SIG-M5 (cell line): Measurements from ENCODE around the gene NEK6.

Source experiments
- DNase-seq: peaks from one replicate; lab custom pipeline; 2025; lab: John Stamatoyannopoulos, UW

NEK6 gene

DNA sequence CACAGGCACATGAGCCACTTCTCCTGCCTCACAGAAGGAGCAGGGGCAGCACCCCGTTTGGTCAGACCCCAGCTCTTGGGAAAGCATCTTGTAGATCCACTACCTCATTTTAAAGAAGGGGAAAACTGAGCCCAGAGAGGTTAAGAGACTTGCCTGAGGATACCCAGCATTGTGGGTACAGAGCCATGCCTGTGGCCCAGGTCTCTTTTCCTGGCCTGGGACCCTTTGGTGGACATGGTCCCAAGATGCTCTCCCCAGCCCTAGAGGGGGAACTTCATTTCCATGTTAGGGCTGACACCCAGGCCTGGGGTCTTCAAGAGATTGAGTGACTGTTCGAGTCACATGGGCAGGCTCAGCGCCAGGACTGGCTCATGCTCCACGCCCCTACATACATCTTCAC is 64.2 kb downstream of the NEK6 start:
- no peak for DNase-seq

DNA sequence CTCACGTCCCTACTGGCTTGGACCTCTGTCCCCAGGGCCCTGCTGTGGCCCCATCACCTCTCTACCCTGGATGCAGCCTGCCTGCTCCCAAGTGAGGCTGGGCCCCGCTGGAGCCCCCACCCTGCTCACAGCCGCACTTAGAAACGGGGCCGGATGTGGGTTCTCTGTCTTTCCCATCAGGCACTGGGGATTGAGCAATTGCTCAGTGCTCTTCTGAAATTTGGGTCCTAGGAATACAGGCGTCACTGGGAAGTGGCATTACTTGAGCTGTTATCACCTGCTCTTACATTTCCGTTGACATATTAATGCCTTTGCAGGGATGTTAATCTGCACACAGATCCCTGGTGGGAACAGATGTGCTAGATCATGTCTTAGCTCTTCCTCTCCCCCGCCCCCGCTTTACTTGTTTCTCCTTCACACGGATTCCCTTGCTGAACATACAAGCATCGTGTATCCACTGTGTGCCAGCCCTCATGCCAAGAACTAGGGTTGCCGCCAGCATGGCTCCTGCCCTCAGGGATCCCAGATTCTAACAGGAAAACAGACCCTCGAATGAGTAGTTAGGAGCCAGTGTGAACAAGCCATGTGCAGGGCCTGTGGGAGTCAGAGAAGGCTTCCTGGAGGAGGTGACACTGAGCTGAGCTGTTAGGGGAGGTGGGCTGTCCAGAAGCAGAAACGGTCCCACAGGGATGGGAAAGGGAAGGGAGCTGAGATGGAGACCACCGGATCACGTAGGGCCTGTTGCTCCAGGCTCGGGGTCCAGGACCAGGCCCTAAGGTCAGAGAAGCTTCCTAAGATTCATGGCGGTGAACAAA is 65.1 kb downstream of the NEK6 start:
- DNase-seq, result peak; percentile 74

DNA sequence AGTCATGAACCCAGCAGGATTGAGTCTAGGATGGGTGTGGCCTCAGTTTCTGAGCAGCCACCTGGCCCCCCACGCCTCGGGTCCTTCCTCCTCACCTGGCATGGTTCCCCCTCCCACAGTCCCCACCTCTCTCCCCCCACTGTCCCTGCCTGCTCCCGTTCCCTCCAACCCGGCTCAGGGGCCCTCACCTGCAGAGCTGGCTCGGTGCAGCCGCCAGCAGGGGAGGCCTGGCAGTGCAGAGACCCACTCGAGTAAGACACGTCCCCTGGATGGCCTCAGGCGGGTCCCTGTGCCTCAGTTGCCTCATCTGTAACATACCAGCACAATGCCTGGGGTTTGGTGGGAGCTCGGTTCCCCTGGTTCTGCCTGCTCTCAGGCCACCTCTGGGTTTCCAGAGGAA is 66.2 kb downstream of the NEK6 start:
- no peak for DNase-seq

DNA sequence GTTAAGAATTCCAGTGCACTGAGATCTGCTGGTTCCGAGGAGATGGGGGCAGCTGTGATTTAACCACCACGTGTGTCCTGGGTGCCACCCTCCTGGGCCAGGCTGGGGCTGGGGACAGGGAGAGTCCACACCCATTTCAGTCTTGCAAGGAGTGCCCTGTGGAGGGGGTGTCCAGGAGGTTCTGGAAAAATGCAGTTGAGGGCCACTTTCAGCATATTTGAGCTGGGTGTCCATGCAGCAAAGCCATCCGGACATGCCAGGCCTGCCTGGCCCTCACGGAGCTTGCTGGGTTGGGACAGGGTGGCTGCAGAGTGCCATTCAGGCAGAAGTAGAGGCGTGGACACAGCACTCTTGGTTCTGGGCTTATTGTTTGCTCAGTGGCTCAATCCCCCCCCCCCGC is 68.1 kb downstream of the NEK6 start:
- DNase-seq, result no peak

DNA sequence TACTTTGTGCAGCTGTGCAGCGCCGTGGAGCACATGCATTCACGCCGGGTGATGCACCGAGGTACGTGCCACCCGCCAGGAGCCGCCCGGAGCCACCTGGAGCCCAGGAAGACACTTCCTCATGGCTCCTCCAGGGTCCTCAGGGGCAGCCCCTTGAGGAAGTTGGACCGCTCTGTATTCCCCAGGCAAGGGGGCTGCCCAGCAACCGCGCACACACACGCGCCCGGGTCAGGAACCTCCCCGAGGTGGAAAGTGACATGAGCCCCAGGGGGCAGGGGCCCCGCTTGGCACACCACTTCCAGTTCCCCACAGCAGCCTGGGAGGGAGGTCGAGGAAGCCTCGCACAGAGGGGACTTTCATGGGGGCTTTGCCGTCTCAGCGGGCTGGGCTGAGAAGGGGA is 68.6 kb downstream of the NEK6 start:
- DNase-seq, result no peak

DNA sequence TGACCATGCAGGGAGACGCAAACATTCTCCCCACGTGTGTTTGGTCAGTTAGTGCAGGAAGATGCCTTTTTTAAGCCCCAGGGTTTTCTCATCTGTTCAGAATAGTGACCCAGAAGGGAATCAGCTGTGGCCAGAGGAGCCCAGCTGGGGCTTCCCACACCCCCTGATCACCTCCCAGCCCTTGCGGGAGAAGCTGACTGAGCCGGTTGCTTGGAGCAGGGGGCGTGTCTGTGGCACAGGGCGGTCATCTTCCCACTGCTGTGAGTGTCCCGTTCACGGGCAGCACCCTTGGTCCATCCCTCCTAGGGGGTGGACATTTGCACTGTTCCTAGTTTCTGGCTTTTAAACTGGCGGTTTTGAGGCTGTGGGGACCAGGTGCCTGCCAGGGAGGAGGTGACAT is 69.7 kb downstream of the NEK6 start:
- DNase-seq, result no peak

DNA sequence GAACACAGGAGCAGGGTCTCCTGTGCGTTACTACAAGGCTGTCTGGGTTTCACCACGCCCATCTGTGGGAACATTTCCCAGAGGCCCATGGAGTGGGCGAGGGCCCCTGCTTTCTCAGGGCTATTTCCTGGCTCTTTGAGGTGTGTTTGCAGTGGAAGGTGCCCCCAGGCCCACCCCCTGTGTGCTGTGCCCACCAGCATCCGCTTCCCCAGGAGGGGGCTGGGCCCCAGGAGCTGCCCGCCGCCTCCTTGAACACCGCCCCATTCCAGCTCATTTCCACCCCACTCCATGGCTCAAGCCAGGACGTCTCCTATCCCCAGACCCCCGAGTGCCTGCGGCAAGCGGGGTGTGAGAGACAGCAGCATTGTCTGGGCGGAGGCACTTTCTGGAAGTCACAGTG is 70.5 kb downstream of the NEK6 start:
- DNase-seq, result no peak

DNA sequence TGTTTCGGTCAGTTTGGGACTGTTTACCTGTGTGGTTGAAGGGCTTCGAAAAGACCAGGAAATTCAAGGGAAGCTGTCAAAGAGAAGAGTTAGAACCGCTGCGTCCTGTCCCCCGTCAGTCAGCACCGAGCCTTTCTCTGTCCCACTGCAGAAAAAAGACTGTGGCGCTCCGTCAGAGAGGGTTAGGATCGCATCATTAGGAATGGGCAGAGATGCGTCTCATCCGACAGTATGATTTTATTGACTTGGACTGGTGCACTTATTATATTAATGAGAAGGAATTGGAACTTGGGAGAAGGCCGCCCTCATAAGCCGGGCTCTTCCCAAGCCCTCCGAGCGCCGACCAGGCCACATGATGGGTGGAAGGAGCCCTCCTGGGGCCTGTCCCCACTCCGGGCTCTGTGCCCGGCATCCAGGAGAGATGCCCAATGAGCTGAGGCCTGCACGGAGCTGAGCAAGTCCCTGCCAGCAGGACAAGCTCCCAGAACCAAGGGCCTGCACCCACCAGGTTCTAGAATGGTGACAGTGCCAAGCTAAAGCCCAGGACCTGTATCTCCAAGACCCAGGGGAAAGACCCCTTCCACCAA is 71.5 kb downstream of the NEK6 start:
- DNase-seq, result no peak

DNA sequence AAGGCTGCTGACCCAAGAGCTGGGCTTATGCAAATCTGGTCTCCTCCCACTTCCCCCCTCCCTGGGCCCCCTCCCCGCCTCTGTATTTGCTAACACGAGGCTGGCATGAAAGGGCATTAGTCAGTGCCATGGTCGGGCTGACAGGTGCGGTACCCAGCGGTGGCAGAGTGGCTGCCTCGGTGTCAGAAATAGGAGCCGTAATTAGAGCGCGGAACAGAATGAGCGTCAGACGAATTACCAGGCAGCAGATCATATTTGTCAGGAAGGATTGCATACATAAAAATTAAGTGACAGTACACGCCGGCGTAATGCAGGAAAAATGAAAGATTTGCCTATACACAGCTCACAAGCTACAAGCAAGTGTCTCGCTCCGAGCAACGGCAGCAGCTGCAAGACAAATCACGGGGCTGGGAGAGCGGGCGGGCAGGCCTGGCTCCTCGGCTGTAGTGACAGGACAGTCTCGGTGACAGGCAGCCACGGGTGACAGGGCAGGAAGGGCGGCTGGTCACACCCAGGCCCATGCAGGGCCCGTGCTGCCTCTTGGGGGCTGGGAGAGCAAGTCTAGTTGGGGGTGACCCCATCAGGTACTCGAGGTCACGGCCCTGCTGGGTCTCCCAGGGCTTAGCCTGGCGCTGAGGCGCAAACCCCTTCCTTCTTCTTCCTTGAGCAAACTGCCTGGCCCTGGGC is 72.4 kb downstream of the NEK6 start:
- no peak for DNase-seq

DNA sequence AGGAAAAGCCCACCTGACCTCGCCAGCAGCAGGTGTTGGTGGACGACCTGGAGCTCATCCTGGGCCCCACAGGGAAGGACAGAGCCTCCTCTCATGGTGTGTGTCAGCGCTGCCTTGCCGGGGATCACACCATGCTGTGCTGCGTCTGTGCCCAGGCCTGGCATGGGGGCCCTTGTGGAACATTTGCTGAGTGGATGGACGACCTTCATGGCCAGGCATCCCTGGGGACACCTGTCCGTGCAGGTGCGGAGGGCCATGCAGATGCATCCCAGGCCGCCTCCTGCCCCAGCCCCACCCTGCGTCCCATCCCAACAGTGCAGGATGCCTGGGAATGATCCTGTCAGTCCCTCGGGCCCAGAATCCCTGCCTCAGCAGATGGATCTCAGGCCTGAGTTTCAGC is 73.8 kb downstream of the NEK6 start:
- no peak for DNase-seq

DNA sequence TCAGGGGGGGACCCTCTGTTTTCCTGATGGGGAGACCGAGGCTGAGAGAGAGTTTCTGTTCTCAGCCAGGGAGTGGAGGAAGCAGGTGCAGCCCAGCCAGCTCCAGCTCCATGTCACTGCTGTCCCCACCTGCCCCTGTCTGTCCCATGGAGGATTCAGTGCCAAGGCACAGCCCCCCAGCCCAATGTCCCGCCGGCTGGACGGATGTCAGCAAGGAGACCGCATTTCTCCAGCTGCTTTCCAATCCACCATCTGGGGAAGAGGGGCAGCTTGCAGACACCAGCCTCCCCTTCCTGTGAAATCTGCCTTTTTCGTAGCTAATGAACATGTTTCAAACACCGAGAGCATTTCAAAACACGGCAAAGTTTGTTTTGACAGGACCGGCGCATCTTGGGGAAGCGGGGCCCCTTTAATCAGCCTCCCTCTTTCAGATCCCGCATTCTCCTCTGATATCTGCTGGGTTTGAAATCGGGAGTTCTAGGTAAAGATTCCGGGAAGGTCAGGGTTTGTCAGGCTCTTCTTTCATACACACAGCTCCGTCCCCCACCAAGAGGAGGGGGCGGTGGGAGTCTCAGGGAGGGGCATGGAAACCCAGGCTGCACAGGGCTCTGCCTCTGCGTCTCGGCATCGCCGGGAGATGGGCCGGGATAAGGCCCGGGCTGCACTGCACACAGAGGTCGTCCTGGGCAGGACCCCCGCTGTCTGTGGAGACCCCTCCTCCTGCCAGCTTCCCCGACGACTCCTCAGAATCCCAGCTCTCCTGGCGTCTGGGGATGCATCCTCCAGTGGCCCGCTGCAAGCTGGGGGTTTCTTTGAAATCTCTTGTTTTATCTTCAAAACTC is 74.8 kb downstream of the NEK6 start:
- no peak for DNase-seq

DNA sequence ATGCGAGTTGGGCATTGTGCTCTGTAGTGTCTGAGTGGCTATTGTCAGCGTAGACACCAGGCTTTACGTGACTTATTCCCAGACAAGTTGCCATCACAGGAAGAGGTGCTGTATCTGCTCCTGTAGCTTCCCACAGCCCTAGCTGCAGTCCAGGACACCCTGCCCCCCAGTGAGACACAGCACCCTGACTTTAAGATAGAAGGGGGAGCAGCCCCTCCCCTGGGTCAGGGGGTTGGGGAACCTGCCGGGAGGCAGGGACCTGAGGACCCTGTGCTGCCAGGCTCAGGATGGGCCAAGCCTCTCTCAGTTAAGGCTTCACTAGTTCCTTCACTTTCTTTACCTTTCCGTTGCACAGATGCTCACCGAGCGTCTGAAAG is 75.4 kb downstream of the NEK6 start:
- no peak for DNase-seq

DNA sequence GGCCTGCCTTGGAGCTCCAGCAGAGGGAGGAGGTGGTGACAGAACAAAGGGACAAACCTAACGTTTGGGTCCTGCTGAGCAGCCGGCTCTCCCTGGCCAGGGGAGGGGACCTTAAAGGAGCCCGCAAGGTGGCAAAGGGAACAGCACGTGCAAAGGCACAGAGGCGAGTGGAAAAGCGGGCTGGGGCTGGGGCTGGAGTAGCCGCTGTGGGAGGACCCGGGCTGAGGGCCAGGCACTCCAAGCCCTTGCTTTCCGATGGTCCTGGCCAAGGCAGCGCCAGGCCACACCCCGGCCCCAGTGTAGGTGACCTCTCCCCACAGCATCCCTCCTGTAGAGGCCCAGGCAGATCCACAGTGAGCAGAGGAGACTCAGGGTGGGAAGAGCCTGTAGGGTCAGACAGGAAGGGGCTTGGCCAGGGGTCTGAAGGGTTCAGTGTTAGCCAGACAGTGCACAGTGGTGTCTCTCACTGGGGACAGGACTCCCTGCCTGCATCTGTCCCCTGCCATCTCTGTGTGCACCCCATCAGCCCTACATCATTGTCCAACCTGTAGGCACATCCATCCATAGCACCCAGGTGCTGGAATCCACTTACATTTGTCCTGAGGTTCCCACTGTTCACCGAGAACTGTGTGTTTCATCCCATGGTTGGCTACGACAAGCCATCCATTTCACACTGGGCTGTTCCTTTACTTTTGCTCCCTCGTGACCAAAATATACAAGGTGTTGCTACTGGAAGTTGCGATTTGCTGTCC is 77.0 kb downstream of the NEK6 start:
- no peak for DNase-seq

DNA sequence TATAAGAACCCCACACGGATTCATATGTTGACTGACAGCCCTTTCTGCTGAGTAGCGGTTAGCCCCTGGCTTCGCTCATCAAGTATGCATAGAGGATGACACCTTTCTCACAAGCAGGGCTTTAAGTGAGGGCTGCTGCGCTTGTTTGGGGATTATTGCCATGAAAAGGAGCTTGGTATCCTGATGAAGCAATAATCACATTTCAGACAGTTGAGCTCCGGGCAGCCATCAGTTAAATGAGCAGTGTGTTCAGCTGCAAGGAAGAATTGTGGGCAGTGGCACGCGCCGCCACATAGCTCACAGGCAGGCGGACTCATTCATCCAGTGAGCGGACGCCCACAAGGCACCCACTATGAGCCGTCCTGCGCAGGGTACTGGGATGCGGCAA is 77.6 kb downstream of the NEK6 start:
- no peak for DNase-seq

DNA sequence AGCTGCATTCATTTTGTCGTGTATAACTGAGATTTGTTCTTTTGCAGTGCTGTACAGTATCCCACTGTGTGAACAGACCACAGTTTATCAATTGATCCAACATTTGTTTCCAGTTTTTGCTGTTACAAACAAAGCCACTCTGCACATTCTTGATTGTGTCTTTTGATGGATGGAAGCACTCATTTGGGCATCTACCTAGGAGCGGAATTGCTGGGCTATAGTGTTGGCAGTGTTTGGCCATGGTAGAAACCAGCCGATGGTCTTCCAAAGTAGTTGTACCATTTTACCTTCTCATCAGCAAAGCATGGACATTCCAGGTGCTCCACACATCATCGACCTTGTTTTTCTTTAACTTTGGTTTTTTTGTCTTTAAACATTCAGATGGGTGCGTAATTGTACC is 79.8 kb downstream of the NEK6 start:
- DNase-seq, result no peak

DNA sequence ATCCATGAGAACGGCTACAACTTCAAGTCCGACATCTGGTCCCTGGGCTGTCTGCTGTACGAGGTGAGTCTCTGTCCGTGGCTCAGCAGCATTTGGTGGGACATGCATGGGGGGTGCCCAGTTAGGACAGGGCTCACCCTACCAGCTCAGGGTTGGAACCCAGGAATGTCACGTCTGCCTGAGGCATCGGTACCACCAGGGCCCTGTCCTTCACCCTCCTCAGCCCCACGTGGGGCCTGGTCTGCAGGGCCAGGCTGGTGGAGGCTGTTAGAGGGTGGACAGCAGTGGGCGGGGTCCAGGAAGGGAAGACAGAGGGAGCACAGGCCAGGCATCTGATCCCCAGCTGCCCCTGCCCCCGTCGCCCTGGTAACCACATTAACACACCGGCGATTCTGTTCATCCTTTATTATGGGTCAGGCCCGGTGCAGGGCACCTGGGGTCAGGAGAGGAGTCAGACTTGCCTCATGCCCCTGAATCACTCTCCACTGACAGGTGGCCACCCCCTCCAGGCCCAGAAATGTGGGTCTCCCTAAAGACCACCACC is 81.9 kb downstream of the NEK6 start:
- no peak for DNase-seq

DNA sequence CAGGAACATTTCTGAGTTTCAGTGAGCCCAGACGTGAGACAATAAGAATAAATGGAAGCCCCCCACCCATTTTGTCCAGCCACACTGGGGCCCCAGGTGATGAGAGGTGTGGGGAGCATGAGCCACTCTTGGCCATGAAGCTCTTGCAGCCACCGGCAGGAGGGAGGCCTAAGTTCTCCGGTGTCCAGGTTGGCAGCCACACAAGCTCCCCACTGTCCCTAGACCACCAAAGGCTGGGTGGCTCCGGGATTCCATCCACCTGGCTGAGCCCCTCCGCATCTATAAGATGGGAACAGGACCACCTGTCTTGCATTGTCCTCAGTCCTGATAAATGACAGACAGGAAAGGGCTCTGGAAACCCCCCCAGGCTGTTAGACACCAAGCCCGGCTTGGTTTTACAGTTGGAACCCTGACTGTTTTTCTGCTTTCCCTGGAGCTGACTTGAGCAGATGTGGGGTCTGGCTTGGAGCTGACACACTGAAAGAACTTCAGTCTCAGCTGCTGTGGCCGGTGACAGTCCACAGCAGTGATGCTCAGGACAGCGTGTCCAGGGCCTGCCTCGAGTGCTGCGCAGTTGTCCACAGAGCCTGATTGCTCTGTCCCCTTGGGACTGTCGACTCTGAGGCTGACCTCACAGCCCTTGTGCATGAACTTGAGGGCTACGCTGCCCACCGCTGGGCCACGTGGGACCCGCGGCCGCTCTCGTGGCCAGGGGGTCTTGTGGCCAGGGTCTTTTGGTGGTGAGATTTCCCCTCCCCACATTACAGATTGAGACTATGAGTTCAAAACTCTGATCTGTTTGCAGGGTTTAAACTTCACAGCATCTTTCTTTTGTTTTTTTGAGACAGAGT is 82.7 kb downstream of the NEK6 start:
- no peak for DNase-seq

DNA sequence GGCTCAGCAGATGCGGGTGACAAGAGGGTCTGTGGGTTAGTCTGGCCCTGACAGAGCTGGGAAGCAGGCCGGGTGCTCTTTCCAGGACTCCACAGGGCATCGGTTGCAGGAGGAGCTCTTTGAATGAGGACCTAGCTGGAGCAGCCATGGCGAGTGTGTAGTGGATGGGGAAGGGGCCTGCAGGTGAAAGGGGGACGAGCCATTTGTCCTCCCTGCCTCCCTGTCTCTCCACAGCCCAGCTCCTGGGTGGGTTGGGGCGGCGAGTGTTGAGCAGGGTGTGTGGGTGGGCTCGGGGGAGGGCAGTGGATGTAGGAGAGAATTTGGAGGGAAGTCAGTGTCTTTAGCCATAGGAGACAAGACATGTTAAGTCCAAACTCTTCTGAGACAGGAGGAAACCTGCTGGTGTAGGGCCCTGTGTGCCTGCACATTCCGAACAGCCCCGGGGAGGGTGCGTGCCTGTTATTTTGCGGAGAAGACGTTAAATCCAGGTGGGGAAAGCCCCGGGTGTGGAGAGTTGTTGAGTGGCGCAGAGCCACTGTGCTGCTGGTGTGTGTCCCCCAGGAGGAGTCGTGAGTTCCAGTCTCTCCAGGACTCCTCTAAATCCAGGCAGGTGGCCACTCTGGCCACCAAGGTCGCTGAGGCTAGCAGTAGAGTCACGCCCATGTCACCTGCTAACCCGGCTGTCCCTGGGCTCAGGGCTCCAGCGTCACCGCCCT is 83.9 kb downstream of the NEK6 start:
- DNase-seq, result no peak

DNA sequence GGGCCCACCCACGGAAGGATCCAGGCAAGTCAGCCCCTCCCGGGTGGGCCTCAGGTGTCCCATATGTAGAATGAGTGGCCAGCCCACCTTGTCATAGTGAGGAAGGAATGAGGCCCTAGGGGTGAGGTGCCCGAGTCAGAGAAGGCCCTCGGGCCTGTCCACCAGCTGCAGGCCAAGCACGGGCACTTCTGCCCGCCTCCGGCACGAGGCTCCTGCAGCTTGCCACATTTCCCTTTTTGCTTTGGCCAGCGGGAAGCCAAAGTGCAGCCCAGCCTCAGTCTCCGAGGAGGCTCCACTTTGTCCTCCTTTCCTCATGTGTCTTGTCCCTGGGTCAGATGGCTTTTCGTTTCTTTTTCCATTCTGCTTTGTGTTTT is 84.6 kb downstream of the NEK6 start:
- DNase-seq, result no peak
